AG09309 (cell line): Measurements from ENCODE around the gene VPS35L.
A peak's percentile ranks its signal among the peaks of the same experiment; 100 is the strongest.

Experiments used
- DNase-seq: peaks from one replicate; pipeline ENCODE4 v3.0.0-alpha.2; 2010; ENCODE audit warnings: low read depth
- H3K4me3 ChIP-seq: 2 replicates; pipeline ENCODE4 v1.5.1; 2011; ENCODE audit warnings: mild to moderate bottlenecking, low read depth, low read length, moderate library complexity; ENCODE audit not compliant: control insufficient read depth
- CTCF ChIP-seq: IDR thresholded peaks from 2 replicates; pipeline ENCODE4 v1.5.1; 2011; ENCODE audit warnings: mild to moderate bottlenecking, low read depth, low read length, inconsistent platforms; ENCODE audit not compliant: insufficient read depth, control insufficient read depth; ENCODE audit errors: missing control alignments

The VPS35L gene

GRCh38 chr16:19745286-19746010 lies 189.9 kb downstream of the VPS35L start:
- H3K4me3 ChIP-seq: no peak overlapping the region
- TF ChIP-seq CTCF: no peak
- DNase-seq: peak; percentile 7

- no peak overlapping the region for H3K4me3 ChIP-seq
- no peak for TF ChIP-seq CTCF
- DNase-seq: no peak
Measured at GRCh38 chr16:19746561-19746960, 191.1 kb downstream of the VPS35L start.

- no peak for DNase-seq
- H3K4me3 ChIP-seq: no peak overlapping the region
- TF ChIP-seq CTCF: no peak
Measured at GRCh38 chr16:19748389-19749168, 193.1 kb downstream of the VPS35L start.

- no peak for DNase-seq
- H3K4me3 ChIP-seq: no peak overlapping the region
- TF ChIP-seq CTCF: no peak
Measured at GRCh38 chr16:19749571-19750080, 194.1 kb downstream of the VPS35L start.
